Hair follicle dermal papilla cell (primary cell): ENCODE data around the gene SIGLEC11. TPM values are rescaled to one million over a fixed set of nuclear protein-coding genes. Genes with fewer than 3 reads are reported as not detected.

Source experiments
- total RNA-seq: library from RNA; depleted of rRNA; stranded (reverse); fragments of >200 nt; gene quantifications from 2 replicates; pipeline ENCODE4 v1.2.3, GENCODE V29; 2012

Gene SIGLEC11
- total RNA-seq: not detected in 2 replicates

GRCh38 chr19:49960980-49961379 is at the start of gene SIGLEC11:
Gene SIGLEC11, minus strand, starts transcription at chr19:49961172. Its CDS starts 91 bp downstream, at chr19:49961081.

GRCh38 chr19:49929121-49929610 is 31.8 kb downstream of the SIGLEC11 start, which contains the start of the genes ATF5 and NUP62:
Gene ATF5, plus strand, starts transcription at chr19:49929205. Its CDS starts 1,646 bp downstream, at chr19:49930851.
Gene NUP62, minus strand, starts transcription at chr19:49929504. Its CDS starts 19,697 bp downstream, at chr19:49909807.

Other genes starting within 250 kb of the SIGLEC11 start
- gene TSKS, start 197.9 kb downstream of the SIGLEC11 start, total RNA-seq: not detected in 2 replicates
- 112 and 115 TPM in 2 replicates for gene AP2A1, start 194.2 kb downstream of the SIGLEC11 start, total RNA-seq
- 21.3 and 22.1 TPM in 2 replicates for gene FUZ, start 147.9 kb downstream of the SIGLEC11 start, total RNA-seq
- 24.2 and 25.6 TPM in 2 replicates for gene MED25, start 142.9 kb downstream of the SIGLEC11 start, total RNA-seq
- 51.1 and 56.5 TPM in 2 replicates for gene PTOV1, start 110.0 kb downstream of the SIGLEC11 start, total RNA-seq
- 50.0 and 52.1 TPM in 2 replicates for gene PNKP, start 93.6 kb downstream of the SIGLEC11 start, total RNA-seq
- 18.2 and 19.7 TPM in 2 replicates for gene AKT1S1, start 83.8 kb downstream of the SIGLEC11 start, total RNA-seq
- gene TBC1D17, start 83.5 kb downstream of the SIGLEC11 start, total RNA-seq: 30.2 and 33.3 TPM in 2 replicates
- gene IL4I1, start 64.3 kb downstream of the SIGLEC11 start, total RNA-seq: 0.24 and 1.1 TPM in 2 replicates
- gene ATF5, start 32.0 kb downstream of the SIGLEC11 start, total RNA-seq: 8.1 and 9.2 TPM in 2 replicates
- gene NUP62, start 31.7 kb downstream of the SIGLEC11 start, total RNA-seq: 41.3 and 42.2 TPM in 2 replicates
- gene VRK3, start 64.2 kb upstream of the SIGLEC11 start, total RNA-seq: 26.9 and 27.6 TPM in 2 replicates
- 7.7 and 9.2 TPM in 2 replicates for gene ZNF473, start 64.8 kb upstream of the SIGLEC11 start, total RNA-seq
- not detected in 2 replicates for gene IZUMO2, start 202.1 kb upstream of the SIGLEC11 start, total RNA-seq
- gene MYH14, start 242.4 kb upstream of the SIGLEC11 start, total RNA-seq: under 0.01 TPM in 1 of 2 replicates, not detected in the other